Measurements from ENCODE around the gene TMEM141.

GRCh38 chr9:136748666-136749611 lies 42.2 kb upstream of the TMEM141 start:
- no peak for TF ChIP-seq CTCF (optimal IDR thresholded peaks at IDR 0.05 in 1 of 3, IDR thresholded peaks at IDR 0.05 in 1 of 3, conservative IDR thresholded peaks at IDR 0.05 in 1 of 3; ENCODE audit: extremely low read depth in 1 of 3, insufficient read depth in 2 of 3, low read length in 3 of 3)
- TF ChIP-seq EZH2 (IDR thresholded peaks at IDR 0.05; ENCODE audit: low read length), result no peak
